ENCODE measurements around the gene RBBP7. TPM values are rescaled to one million over a fixed set of nuclear protein-coding genes. Genes with fewer than 3 reads are reported as not detected.

RBBP7 gene
- total and polyA plus RNA-seq, 2 of the 8 experiments (the other 6 are each of a cell fraction or from before 2014, with no cell fraction given) = 107 to 138 TPM

GRCh38 chrX:16842684-16843083, 27.5 kb downstream of the RBBP7 start:
- Histone ChIP-seq H3K18ac (ENCODE audit: extremely low read depth, low read length) (no peak overlapping the region), H3K79me1 (ENCODE audit: low read depth, low read length) (no peaks in the 10 kb centered on the region), H3K4me3 (ENCODE audit: extremely low read depth in 1 of 4, insufficient read depth in 2 of 4, low read depth in 3 of 4, low read length in 4 of 4) (no peak overlapping the region), H3K79me2 (ENCODE audit: control insufficient read depth in 1 of 2, insufficient read depth in 2 of 2, low read length in 2 of 2) (no peaks in the 10 kb centered on the region), H3K27me3 (replicated peaks in 1 of 4; ENCODE audit: control insufficient read depth in 3 of 4, extremely low read depth in 1 of 4, insufficient read depth in 3 of 4, low read length in 3 of 4) (no peaks in the 10 kb centered on the region), H4K91ac (replicated peaks; ENCODE audit: insufficient read length, low read length) (no peak overlapping the region), H3K14ac (ENCODE audit: insufficient read length) (no peak overlapping the region), H2BK120ac (replicated peaks; ENCODE audit: low read depth, low read length) (no peak overlapping the region), H4K5ac (ENCODE audit: insufficient read length, low read depth, low read length) (no peak overlapping the region), H4K20me1 (replicated peaks in 1 of 2; ENCODE audit: control insufficient read depth in 1 of 2, insufficient read depth in 2 of 2, low read length in 2 of 2) (peaks cover 0 to 1% of the 10 kb centered on the region in 2 experiments), H3K56ac (replicated peaks; ENCODE audit: insufficient read length, low read depth, low read length) (no peak overlapping the region), H3K9ac (replicated peaks in 1 of 4; ENCODE audit: extremely low read depth in 1 of 4, low read depth in 3 of 4, low read length in 3 of 4) (no peak overlapping the region), H2BK12ac (ENCODE audit: low read depth, low read length) (no peak overlapping the region), H3K27ac (ENCODE audit: low read depth, low read length) (no peak overlapping the region), H2BK5ac (ENCODE audit: low read depth, low read length) (no peak overlapping the region), H2AFZ (ENCODE audit: low read length) (no peak overlapping the region), H3K23ac (ENCODE audit: insufficient read length) (no peak overlapping the region), H2BK15ac (ENCODE audit: low read length) (no peak overlapping the region), H3K9me3 (ENCODE audit: insufficient read depth in 2 of 2, low read depth in 1 of 2, low read length in 1 of 2) (no peaks in the 10 kb centered on the region), H2BK20ac (ENCODE audit: low read length) (no peak overlapping the region), H3K4me2 (ENCODE audit: insufficient read depth in 1 of 2, low read depth in 2 of 2, low read length in 2 of 2) (no peak overlapping the region), H3K4ac (replicated peaks; ENCODE audit: insufficient read length, low read depth, low read length) (no peak overlapping the region), H3K4me1 (replicated peaks in 1 of 4; ENCODE audit: control insufficient read depth in 3 of 4, insufficient read depth in 4 of 4, low read length in 3 of 4) (peaks cover 0 to 6% (median 5%) of the 10 kb centered on the region in 4 experiments; a peak in 3 of 7 replicates), H4K8ac (ENCODE audit: extremely low read depth, insufficient read depth, low read length) (no peak overlapping the region), H3K36me3 (ENCODE audit: control insufficient read depth in 2 of 4, insufficient read depth in 4 of 4, low read length in 3 of 4) (peaks cover 0 to 66% (median 20%) of the 10 kb centered on the region in 4 experiments; a peak in 7 of 8 replicates), H3K23me2 (ENCODE audit: low read depth, low read length) (no peaks in the 10 kb centered on the region), H2AK5ac (ENCODE audit: low read depth, low read length) (no peak overlapping the region)
- 96% methylated on average over 3 of the region's 3 CpGs; no CpG with 5 or more reads in 1 of the 2 experiments for WGBS, 2 experiments (ENCODE audit: extremely low coverage in 1 of 2, insufficient coverage in 1 of 2, insufficient read length in 1 of 2, insufficient replicate concordance in 2 of 2, low coverage in 1 of 2, low lambda C conversion rate in 2 of 2, missing lambda C conversion rate in 1 of 2)
- FAIRE-seq (no peak), DNase-seq (ENCODE audit: low read depth in 1 of 2, low spot score in 2 of 2) (no peak)
- ChIA-PET POLR2A (ENCODE audit: partially characterized antibody) (interaction anchor here (0.6 kb wide), 1 partner anchor 13 kb away, joined by 3 read pairs; no protein-coding TSS in a partner anchor), CTCF (ENCODE audit: partially characterized antibody) (no interaction called here)
- TF ChIP-seq CHD1 (IDR thresholded peaks at IDR 0.05; ENCODE audit: low read depth, low read length) = no peak
- no peak for TF ChIP-seq SIN3A (conservative IDR thresholded peaks at IDR 0.05 in 1 of 2, IDR thresholded peaks at IDR 0.05 in 1 of 2; ENCODE audit: low read depth in 1 of 2, low read length in 2 of 2)

Measured in H1 (cell line).